AG08396 (cell line): ENCODE measurements around the gene SMCO1.
A peak's percentile ranks its signal among the peaks of the same experiment; 100 is the strongest.
"Not testable (repeated sequence)": the region's sequence is repeated elsewhere in the genome, so short reads cannot be mapped to it uniquely, and the experiment has no call there.

ENCODE experiments used
- DNase-seq: peaks from one replicate; pipeline ENCODE4 v3.0.0; 2012; ENCODE audit warnings: low spot score, mixed read lengths

SMCO1 gene

GRCh38 chr3:196514913-196515621 lies at the start of gene SMCO1:
TSS of gene SMCO1 (minus strand) at chr3:196515346. CDS start at chr3:196515209, 137 bp downstream.
- DNase-seq, result no peak

- no peak for DNase-seq
Observed at GRCh38 chr3:196563721-196564225, 48.6 kb upstream of the SMCO1 start.

GRCh38 chr3:196559826-196560225 lies 44.7 kb upstream of the SMCO1 start:
- no peak for DNase-seq

GRCh38 chr3:196558476-196558875 lies 43.3 kb upstream of the SMCO1 start:
- no peak for DNase-seq

- DNase-seq, result no peak
Observed at GRCh38 chr3:196557236-196557635, 42.1 kb upstream of the SMCO1 start.

GRCh38 chr3:196555295-196555694 lies 40.1 kb upstream of the SMCO1 start:
- DNase-seq, result no peak

GRCh38 chr3:196554205-196554604 lies 39.1 kb upstream of the SMCO1 start:
- DNase-seq, result no peak

- DNase-seq, result no peak
Observed at GRCh38 chr3:196553551-196553950, 38.4 kb upstream of the SMCO1 start.

GRCh38 chr3:196552253-196552652 lies 37.1 kb upstream of the SMCO1 start:
- DNase-seq, result no peak

- not testable (repeated sequence) for DNase-seq
Observed at GRCh38 chr3:196550172-196550571, 35.0 kb upstream of the SMCO1 start.

- DNase-seq, result not testable (repeated sequence)
Observed at GRCh38 chr3:196549312-196549711, 34.2 kb upstream of the SMCO1 start.

- no peak for DNase-seq
Observed at GRCh38 chr3:196547067-196547466, 31.9 kb upstream of the SMCO1 start.

- no peak for DNase-seq
Observed at GRCh38 chr3:196546537-196546936, 31.4 kb upstream of the SMCO1 start.

GRCh38 chr3:196544491-196544992 lies 29.4 kb upstream of the SMCO1 start:
- no peak for DNase-seq

- no peak for DNase-seq
Observed at GRCh38 chr3:196541684-196542445, 26.7 kb upstream of the SMCO1 start.

GRCh38 chr3:196537319-196537984 lies 22.3 kb upstream of the SMCO1 start:
- peak; percentile 36 for DNase-seq

- no peak for DNase-seq
Observed at GRCh38 chr3:196533260-196533681, 18.1 kb upstream of the SMCO1 start.

GRCh38 chr3:196531418-196531817 lies 16.3 kb upstream of the SMCO1 start:
- no peak for DNase-seq

GRCh38 chr3:196528639-196529233 lies 13.6 kb upstream of the SMCO1 start:
- peak; percentile 79 for DNase-seq

- DNase-seq, result no peak
Observed at GRCh38 chr3:196525141-196525540, 10.0 kb upstream of the SMCO1 start.

GRCh38 chr3:196524527-196524926 lies 9.4 kb upstream of the SMCO1 start:
- no peak for DNase-seq

- no peak for DNase-seq
Observed at GRCh38 chr3:196523841-196524240, 8.7 kb upstream of the SMCO1 start.
